Kidney (tissue), 14 donors: ENCODE results near the gene KCNIP3. TPM values are rescaled to one million over a fixed set of nuclear protein-coding genes. Genes with fewer than 3 reads are reported as not detected.

Experiments used
- DNase-seq, 5 donors: peaks; one replicate each; pipeline ENCODE4 v3.0.0-alpha.2; 2013 to 2020
- FAIRE-seq: peaks from 2 replicates; lab custom pipeline; 2012; peaks lifted over from hg19 to GRCh38; lab: Jason Lieb, UNC
- H3K27ac ChIP-seq, 2 donors: one replicate each; pipeline ENCODE4 v1.7.0; 2013; ENCODE audit warnings: low read depth in 2 of 2, low read length in 2 of 2, inconsistent platforms in 1 of 2
- H3K27me3 ChIP-seq: one replicate; pipeline ENCODE4 v1.7.1; 2013; ENCODE audit warnings: low read length, inconsistent platforms; ENCODE audit not compliant: control insufficient read depth, insufficient read depth
- H3K36me3 ChIP-seq, 3 donors: one replicate each; pipeline versions ENCODE4 v1.7.0 to v1.7.1; 2013; ENCODE audit warnings: low read length in 3 of 3, control low read depth in 1 of 3, inconsistent platforms in 1 of 3; ENCODE audit not compliant: insufficient read depth in 3 of 3, control insufficient read depth in 2 of 3
- H3K4me1 ChIP-seq, 3 donors: one replicate each; pipeline versions ENCODE4 v1.7.0 to v1.7.1; 2013; ENCODE audit warnings: low read length in 3 of 3, inconsistent platforms in 1 of 3, low read depth in 1 of 3; ENCODE audit not compliant: control insufficient read depth in 2 of 3, insufficient read depth in 2 of 3
- H3K4me3 ChIP-seq, 3 donors: one replicate each; pipeline versions ENCODE4 v1.7.0 to v1.8.1; 2013; ENCODE audit warnings: low read length in 3 of 3, control low read depth in 1 of 3, inconsistent platforms in 1 of 3
- H3K9ac ChIP-seq, 3 donors: one replicate each; pipeline versions ENCODE4 v1.7.0 to v1.7.1; 2013; ENCODE audit warnings: low read length in 3 of 3, control low read depth in 1 of 3, inconsistent platforms in 1 of 3
- H3K9me3 ChIP-seq, 3 donors: one replicate each; pipeline versions ENCODE4 v1.7.0 to v1.7.1; 2013; ENCODE audit warnings: low read length in 3 of 3, control low read depth in 1 of 3, inconsistent platforms in 1 of 3; ENCODE audit not compliant: control insufficient read depth in 2 of 3, insufficient read depth in 1 of 3
- CTCF ChIP-seq: IDR thresholded peaks from 3 replicates; pipeline ENCODE4 v1.5.1; 2012; ENCODE audit warnings: mild to moderate bottlenecking, moderate library complexity, borderline replicate concordance; ENCODE audit not compliant: insufficient read depth; ENCODE audit errors: extremely low read depth
- intact Hi-C: fragments of 100-400 bp; cut with DNase I; formaldehyde crosslinking; loops from one replicate; pipeline ENCODE4 v1.11.1; 2022
- polyA plus RNA-seq: library from polyadenylated mRNA; stranded (reverse); fragments of 350-450 nt; fragmentation: Illumina TruSeq; extraction: RNeasy Lipid Tissue Mini Kit (QIAGEN cat#74804); gene quantifications from one replicate; pipeline ENCODE4 v1.2.3, GENCODE V29; 2014; ENCODE audit warnings: low read depth, low replicate concordance; ENCODE audit not compliant: insufficient read depth
- total RNA-seq: library from RNA; stranded (reverse); fragmentation: NEBNext Ultra II Directional; extraction: Animal tissue kit (Norgen Biotek cat#: 25700); gene quantifications from one replicate; pipeline ENCODE4 v1.2.1, GENCODE V29; 2021
- donor health status: control.
- donor health status: control.
- donor health status: control.
- donor health status: control.
- donor health status: control.
- donor health status: DM: yes; HTN: yes; CAD: no.
- donor health status: Normal renal cell carcinoma (clear cell type).

The KCNIP3 gene
- total and polyA plus RNA-seq, 2 donors from 2014 or later, result 14.8 to 27.6 TPM

DNA sequence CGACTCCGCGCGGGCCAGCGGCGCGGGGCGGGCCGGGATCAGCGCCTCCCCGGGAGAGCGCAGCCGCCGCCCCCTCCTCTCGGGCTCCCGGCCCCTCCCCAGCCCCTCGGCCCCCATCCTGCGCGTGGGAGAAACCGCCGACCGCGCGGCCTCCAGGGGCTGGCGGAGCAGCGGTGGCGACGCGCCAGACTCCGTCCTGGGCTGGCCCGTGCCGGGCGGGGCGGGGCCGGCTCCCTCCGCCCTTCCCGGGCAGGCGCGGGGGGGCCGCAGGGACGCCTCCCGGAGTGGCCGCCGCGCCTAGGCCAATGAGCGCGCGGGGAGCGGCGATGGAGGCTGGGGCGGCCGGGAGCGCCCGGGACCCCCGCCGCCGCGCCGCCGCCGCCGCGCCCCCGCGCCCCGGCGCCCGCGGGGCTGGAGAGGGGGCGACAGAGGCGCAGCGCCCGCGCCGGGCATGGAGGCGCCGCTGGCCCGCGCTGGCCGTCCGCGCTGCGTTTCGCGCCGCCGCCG lies 49.1 kb downstream of the KCNIP3 start:
- peak overlapping the region in 1 of 3 donors; percentile 56 for H3K9ac ChIP-seq
- peak overlapping the region in 1 of 2 donors; percentile 40 for H3K27ac ChIP-seq
- peak overlapping the region in 2 of 3 donors; percentile 60 to 66 for H3K4me3 ChIP-seq
- FAIRE-seq, result no peak
- no peaks in the 10 kb centered on the region for H3K9me3 ChIP-seq
- DNase-seq, result peak in 4 of 5 donors; percentile 54 to 84 (median 70)
- intact Hi-C loops, result no loop called here
- H3K27me3 ChIP-seq, result no peaks in the 10 kb centered on the region
- TF ChIP-seq CTCF, result no peak
- H3K36me3 ChIP-seq, result no peaks in the 10 kb centered on the region
- peaks cover 0 to 9% (median 0%) of the 10 kb centered on the region in 3 donors for H3K4me1 ChIP-seq

GRCh38 chr2:95346738-95347671 lies 49.9 kb downstream of the KCNIP3 start:
- no peaks in the 10 kb centered on the region for H3K27me3 ChIP-seq
- no peaks in the 10 kb centered on the region for H3K9me3 ChIP-seq
- intact Hi-C loops, result no loop called here
- DNase-seq (peak; percentile 42 to 78 (median 50)), FAIRE-seq (no peak)
- peak overlapping the region in 1 of 3 donors; percentile 12 for H3K9ac ChIP-seq
- peak overlapping the region in 1 of 3 donors; percentile 32 for H3K4me3 ChIP-seq
- H3K4me1 ChIP-seq, result peaks cover 0 to 9% (median 0%) of the 10 kb centered on the region in 3 donors
- no peaks in the 10 kb centered on the region for H3K36me3 ChIP-seq
- no peak for TF ChIP-seq CTCF
- no peak overlapping the region for H3K27ac ChIP-seq

- Histone ChIP-seq H3K4me1 (peaks cover 0 to 9% (median 0%) of the 10 kb centered on the region in 3 donors), H3K4me3 (no peak overlapping the region), H3K27me3 (no peaks in the 10 kb centered on the region), H3K9ac (no peak overlapping the region), H3K9me3 (no peaks in the 10 kb centered on the region), H3K36me3 (no peaks in the 10 kb centered on the region), H3K27ac (no peak overlapping the region)
- DNase-seq (peak in 2 of 5 donors; percentile 35 to 69), FAIRE-seq (no peak)
- intact Hi-C loops, result no loop called here
- no peak for TF ChIP-seq CTCF
Observed at GRCh38 chr2:95347681-95348608, 50.8 kb downstream of the KCNIP3 start.
